GM19240 (cell line): ENCODE results near the gene YPEL3.
A peak's percentile ranks its signal among the peaks of the same experiment; 100 is the strongest.

ENCODE experiments used
- DNase-seq: peaks from one replicate; pipeline ENCODE4 v3.0.0; 2011; ENCODE audit warnings: low spot score; ENCODE audit not compliant: insufficient read length

YPEL3 gene

DNA sequence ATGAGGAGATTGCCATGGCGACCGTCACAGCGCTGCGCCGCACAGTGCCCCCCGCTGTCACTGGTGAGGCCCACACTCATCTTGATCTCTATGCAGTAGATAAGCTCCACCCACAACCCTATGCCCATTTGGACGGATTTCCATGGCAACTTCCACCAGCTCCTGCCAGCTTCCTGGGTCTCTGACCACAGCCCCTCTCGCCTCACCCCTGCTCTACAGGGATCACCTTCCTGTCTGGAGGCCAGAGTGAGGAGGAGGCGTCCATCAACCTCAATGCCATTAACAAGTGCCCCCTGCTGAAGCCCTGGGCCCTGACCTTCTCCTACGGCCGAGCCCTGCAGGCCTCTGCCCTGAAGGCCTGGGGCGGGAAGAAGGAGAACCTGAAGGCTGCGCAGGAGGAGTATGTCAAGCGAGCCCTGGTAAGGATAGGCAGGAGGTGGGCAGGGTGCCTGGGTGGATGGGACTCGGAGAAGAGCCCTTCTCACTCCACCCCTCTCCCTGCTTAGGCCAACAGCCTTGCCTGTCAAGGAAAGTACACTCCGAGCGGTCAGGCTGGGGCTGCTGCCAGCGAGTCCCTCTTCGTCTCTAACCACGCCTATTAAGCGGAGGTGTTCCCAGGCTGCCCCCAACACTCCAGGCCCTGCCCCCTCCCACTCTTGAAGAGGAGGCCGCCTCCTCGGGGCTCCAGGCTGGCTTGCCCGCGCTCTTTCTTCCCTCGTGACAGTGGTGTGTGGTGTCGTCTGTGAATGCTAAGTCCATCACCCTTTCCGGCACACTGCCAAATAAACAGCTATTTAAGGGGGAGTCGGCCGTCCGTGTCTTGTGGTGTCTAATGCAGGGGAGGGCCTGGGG is 26.2 kb downstream of the YPEL3 start:
- DNase-seq = no peak

DNA sequence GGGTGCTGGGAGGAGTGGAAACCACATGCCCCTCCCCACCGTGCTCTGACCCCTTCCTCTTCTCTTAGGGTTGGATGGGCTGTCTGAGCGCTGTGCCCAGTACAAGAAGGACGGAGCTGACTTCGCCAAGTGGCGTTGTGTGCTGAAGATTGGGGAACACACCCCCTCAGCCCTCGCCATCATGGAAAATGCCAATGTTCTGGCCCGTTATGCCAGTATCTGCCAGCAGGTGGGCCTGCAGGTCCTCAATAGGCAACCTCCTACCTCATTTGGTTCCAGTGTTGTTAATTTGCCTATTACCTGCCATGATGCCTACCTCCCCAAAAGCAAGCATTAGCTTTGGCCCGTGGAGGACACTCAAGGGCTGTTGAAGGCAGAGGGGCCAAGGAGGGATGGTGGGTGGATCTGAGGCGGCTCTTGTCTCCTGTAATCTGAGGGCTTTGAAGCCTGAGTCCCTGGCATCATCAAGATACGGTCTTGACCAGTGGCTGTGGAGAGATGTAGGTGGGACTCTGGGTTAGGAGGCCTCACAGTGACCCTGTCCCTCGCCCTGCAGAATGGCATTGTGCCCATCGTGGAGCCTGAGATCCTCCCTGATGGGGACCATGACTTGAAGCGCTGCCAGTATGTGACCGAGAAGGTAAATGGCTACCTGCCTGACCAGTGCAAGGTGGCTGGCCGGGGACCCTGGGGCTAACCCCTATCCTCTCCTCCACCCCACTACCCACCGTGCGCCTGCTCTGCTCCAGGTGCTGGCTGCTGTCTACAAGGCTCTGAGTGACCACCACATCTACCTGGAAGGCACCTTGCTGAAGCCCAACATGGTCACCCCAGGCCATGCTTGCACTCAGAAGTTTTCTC is 27.0 kb downstream of the YPEL3 start:
- DNase-seq = no peak

DNA sequence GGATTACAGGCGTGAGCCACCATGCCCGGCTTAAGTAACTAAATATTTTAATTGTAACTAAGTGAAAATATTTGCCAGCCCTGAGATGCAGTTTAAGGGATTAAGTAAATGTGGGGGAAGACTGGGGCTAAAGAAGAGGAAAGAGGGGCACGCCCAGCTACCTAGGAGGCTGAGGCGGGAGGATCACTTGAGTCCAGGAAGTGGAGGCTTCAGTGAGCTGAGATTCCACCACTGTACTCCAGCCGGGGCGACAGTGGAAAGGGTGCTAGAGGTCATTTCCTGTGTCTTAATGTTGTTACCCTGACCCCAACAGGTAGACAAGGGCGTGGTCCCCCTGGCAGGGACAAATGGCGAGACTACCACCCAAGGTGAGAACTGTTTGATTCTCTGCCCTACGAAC is 27.7 kb downstream of the YPEL3 start:
- DNase-seq = no peak

DNA sequence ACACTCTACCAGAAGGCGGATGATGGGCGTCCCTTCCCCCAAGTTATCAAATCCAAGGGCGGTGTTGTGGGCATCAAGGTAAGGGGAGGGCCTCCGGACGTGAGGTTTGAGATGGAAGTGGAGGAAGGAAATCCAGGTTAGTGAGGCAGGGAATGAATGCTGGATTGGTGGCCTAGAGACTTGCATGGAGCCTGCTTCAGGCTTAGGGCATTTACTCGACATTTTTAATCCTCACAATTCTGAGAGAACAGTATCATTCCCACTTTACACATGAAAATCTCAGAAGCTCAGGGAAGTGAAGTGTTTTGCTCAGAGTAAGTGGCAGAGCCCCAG is 28.5 kb downstream of the YPEL3 start:
- DNase-seq = no peak

DNA sequence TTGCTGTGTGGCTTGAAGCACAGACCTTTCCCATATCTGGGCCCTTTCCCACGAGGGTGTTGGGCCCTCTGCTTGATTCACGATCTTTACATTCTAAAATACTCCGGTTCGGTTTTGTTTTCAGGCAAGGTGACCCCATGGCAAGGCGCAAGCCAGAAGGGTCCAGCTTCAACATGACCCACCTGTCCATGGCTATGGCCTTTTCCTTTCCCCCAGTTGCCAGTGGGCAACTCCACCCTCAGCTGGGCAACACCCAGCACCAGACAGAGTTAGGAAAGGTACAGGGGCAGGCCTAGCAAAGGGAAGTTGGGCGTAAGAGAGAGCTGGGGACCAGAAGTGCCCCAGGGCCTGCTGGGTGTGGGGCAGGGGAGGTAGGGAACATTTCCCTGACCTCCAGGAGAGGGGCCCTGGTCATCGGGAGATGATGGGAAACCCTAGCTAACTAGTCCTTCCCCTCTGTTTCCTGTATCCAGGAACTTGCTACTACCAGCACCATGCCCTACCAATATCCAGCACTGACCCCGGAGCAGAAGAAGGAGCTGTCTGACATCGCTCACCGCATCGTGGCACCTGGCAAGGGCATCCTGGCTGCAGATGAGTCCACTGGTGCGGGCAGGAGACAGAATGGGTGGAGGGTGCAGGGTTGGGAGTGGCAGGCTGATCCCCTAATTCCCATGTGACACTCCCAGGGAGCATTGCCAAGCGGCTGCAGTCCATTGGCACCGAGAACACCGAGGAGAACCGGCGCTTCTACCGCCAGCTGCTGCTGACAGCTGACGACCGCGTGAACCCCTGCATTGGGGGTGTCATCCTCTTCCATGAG is 29.0 kb downstream of the YPEL3 start:
- DNase-seq = no peak

DNA sequence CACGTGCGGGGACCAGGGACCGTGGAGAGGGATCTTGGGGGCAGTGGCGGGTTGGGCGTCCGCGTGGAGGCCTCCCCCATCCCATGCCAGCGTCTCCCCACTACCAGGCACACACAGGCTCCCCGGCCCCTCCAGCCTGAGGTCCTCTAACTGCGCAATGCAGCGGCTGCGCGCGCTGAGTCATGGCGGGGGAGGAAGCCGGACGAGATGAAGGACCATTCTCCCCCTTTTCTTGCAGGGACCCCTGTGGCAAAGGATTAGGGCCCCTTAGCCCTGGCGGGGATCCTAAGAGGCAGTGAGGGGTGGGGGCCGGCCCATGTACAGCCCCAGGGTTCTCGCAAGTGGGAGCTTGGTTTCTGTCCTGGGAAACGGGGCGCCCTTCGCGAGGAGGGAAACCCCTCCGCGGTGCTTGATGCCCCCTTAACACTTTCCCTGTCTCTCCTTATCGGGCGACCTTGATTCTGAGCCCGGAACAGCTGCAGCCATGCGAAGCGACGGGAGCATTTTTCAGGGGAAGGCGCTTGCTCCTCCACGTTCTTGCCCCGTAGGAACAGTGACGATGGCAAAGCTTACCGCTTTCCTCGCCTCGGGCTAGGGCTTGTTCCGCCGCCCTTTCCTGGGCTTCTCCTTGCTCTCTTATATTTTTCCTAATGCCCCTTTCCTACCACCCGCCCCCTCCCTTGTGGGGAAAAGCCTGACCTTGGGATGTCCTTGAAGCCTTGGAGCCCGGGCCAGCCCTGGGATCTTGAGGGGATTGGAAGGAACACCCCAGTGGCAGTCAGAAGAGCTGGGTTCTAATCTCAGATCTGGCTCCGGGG is 29.9 kb downstream of the YPEL3 start:
- DNase-seq = no peak

DNA sequence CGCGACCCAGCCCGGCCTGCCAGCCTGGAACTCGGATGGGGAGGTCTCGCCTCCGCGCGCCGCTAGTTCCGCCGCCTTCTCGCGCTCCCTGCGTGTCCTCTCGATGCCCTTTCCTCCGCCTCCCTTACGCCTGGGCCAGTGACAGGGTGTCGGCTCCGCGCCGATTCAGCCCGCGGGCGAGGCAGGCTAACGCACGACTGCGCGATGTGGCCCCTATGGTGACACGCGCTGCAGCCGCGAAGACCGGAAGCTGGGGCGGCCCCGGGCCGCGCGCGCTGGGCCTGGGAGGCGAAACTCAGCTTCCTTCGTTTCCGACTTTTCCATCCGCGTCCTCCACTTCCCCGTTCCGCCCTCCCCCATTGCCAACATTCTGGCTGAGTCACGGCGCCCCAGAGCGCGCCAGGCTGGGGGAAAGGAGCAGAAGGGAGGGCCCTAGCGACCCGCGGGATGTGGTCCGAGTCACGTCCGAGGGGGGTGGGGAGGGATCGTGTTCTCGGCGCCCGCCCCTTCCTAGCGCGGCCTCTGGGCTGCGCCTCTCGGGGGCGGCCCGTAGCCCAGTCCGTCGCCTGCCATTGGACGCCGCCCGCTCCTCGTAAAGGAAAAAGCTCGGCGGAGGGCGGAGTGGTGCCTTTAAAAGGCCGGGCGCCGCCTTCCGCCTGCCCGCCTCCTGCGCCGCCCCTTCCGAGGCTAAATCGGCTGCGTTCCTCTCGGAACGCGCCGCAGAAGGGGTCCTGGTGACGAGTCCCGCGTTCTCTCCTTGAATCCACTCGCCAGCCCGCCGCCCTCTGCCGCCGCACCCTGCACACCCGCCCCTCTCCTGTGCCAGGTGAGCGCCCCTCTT is 30.7 kb downstream of the YPEL3 start, which contains the start of gene ALDOA:
ALDOA (plus strand) TSS at position 659 of the 841 bp plus-strand sequence. CDS start 1,138 bp downstream, outside the sequence.
- peak; percentile 89 for DNase-seq

DNA sequence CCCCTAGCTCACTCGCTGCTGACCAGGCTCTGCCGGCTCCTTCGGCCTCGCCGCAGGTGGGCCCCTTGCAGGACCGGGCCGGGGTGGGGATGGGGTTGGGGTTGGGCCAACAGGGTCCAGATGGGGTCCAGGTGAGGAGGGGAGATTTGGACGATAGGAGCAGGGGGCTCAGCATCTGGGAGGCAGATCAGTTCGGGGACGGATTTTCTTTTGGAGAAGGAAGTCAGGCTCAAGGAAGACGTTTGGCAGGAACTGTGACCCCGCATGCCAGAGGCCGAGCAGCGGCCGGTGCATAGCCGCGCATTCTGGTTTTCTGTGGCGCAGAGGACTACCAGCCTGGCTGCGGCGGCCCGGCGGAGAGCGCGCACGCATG is 31.3 kb downstream of the YPEL3 start:
- DNase-seq = no peak

DNA sequence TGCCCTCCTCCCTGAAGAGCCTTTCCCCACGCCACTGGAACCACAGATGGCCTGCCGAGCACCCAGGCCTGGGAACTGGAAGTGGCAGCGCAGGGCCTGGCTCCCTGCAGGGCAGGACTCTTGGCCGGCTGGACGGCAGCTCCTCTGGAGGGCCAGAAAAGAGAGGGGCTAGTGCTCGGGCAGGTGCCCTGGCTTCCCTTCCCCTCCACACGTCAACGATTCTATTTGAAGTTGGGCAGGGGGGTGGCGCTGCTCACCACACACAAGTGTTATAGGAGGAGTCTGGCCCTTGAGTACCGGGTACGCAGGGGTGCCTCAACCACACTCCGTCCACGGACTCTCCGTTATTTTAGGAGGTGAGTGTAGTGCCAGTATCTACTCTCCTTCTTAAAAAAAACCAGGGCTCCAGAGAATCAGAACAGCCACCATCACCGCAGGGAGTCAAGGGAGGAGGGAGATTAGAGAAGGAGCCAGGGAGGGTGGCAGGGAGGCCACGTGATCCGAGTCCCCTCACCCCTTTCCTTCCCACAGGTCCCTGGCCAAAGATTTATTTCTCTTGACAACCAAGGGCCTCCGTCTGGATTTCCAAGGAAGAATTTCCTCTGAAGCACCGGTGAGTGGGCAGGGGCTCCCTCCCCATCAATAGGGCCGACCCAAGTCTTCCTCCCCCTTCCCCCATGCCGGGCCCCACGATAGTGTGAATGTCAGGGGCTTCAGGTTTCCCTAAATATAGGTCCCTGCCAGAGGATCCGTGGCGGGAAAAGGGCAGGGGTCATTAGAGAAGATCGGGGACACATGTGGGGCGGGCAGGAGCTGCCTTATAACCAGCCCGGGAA is 31.9 kb downstream of the YPEL3 start:
- no peak for DNase-seq

DNA sequence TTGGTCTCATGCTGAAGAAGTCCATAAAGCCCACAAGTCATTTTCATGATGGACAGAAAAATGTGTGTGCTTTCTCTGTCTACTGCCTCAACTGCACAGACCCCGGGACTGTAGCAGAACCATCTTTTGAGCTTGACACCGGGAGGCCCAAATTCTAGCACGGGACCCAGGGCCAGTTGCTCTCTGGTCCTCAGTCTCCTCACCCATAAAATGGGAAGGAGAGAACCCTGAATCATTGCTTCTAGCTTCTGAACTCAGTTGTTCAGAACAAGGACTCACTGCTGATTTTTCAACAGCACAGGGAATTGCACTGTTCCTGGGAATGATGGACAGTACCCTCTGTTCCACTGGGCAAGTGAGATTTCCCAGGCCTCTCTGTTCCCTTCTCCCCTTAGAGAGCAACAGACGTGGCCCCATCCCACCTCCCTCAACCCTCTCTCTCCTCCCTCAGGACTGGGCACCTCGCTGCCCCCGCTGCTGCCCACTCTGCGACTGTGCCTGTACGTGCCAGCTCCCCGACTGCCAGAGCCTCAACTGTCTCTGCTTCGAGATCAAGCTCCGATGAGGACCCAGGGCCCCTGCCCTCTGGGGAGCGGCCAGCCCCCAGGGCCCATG is 32.6 kb downstream of the YPEL3 start:
- DNase-seq = no peak

DNA sequence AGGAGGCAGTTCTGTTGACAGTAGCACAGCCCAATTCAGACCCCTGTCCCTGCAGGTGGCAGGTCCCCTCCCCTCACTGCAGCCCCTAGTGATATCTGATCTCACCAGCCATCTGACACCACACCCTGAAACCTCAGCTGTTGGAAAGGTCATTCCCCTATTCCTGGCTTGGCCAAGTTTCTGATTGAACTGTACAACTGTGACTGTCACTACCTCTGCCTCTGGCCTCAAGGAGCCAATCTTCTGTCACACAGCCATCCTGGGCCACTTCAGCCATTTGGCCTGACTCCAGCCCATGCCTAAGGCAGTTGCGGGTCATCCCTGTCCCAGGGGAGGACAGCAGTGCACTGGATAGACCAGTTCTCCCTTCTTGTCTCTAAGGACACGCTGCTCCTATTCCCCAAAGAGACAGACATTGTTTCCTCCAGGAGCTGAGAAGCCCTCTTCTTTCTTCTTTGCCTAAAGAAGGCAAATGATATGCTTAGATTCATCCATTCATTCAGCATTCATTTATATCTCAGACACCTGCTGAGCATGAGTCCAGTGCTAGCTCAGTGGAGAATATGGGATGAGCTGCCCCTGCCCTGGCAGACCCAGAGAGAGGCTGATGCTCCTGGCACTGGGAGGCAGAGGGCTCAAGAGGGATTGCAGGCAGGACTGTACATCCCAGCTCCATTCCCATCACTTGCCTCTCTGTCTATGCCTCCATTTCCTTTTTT is 35.0 kb downstream of the YPEL3 start:
- no peak for DNase-seq

DNA sequence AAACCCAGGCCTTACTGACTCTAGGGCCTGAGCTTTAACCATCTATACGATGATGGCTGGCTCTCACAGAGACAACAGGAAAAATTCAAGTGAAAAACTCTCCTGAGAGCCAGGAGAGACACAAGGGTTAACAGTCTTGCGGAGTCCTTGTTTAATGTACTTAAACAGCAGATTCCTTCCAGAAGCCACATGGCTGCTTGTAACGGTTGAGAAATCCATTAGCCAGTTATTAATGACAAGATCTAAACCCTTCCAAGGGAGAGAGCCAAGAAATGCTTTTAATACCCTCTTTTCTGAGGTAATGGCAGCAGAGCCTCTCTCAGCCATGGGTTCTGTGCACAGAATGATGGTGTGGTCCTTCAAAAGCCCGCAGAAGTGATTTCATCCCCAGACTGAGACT is 35.7 kb downstream of the YPEL3 start:
- no peak for DNase-seq

DNA sequence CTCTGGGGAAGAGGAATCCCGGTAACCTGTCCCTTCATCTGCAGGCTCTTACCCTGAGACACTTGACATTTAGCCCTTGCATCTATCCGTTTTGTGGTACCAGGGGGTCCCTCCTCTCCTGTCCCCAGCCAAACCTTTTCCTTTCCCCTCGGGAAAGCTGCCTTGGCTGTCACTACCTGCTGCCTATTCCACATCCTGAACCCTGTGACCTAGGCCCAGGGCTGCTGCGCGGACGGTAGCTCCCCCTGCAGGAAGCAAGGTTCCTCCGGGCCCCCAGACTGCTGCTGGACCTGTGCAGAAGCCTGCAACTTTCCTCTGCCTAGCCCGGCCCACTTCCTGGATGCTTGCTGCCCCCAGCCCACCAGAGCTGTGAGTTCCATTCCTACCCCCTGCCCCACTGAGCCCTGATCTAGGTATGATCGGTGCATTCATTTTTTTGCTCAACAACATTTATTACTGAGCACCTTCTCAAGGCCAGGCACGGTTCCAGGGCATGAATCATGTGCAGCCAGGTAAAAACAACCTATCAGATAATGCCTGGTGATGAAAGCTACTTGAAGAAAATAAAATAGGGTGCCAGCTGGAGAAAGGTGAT is 41.0 kb downstream of the YPEL3 start:
- DNase-seq = no peak

DNA sequence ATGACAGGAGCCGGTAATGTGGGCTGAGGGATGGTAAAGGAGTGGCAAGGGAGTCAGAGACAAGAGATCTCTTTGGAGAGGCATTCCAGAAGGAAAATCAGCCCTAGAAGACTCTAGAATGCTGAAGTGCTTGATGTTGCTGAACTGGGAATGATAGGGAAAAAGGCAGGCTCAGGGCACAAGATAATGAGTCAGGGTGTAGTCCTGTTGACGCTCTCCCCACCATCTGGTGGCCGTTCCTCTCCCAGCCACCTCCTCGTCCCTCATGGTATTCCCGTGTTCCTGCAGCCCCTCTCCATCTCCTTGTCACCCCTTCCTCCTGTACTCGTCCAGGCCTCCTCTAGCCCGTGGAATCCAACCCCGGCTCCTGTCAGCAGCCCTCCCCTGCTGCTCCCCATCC is 41.6 kb downstream of the YPEL3 start:
- no peak for DNase-seq

DNA sequence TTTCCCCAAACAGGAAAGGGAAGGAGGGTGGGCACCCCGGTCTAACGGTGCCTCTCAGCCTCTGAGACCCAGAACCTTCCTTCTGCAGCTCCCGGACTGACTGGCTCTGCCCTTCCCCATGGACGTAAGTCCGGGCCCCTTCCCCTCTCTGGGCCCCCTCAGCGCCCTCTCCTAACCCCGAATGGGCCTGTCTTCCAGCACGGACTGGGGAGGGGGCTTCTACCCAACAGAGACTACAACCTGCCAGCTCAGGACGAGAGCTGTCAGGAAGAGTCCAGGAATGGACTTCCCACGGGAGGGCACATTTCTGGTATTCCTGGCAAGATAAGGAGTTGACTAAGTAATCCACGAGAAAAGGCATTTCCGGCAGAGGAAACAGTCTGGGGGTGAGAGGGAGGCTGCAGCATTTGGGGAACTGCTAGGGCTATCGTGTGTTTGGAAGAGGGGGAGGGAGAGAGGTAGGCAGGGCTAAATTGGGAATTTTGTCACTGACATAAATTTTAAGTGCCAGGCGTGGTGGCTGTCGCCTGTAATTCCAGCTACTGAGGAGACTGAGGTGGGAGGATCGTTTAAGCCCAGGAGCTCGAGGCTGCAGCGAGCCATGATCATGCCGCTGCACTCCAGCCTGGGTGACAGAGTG is 42.5 kb downstream of the YPEL3 start:
- DNase-seq = no peak

DNA sequence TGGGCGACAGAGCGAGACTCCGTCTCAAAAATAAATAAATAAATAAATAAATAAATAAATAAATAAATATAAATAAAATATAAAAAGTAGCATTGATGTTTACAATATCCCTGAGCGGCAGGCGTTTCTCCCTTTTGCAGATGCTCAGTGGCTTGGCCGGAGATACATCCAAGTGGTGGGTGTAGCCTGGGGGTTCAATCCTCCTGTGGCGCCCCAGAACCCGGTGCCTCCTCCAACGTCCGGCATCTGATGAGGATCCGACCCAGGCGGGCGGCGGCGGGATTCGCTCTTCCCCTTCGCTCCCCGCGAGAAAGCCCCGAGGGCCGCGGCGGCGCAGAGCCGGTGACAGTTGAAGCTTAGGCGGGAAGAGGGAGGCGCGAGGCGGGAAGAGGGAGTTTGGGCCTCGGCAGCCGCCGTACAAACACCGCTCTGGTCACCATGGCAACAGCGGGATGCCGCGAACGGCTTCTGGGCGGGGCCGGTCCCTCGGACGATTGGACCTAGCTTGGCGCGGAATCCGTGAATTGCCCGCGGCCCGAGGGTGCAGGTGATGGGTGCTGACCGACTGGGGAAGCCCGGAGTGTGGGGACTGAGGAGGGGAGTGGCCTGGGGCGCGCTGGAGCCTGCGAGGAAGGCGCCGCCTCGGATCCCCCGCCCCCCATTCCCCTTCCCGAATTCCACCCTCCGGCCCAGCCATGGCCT is 43.2 kb downstream of the YPEL3 start:
- peak; percentile 90 for DNase-seq
